Naive thymus-derived CD8-positive, alpha-beta T cell (primary cell): ENCODE measurements around the gene SHISA6. TPM values are rescaled to one million over a fixed set of nuclear protein-coding genes. Genes with fewer than 3 reads are reported as not detected.

Source experiments
- ATAC-seq, 2 donors: fragments of 150-1000 bp; cut with Tn5 transposase in 1 of 2; sonication (Bioruptor Pico), chemical (Tn5 transposase) in 1 of 2; 1 replicate in 1 of 2; 2 replicates in 1 of 2; pipeline ENCODE4 v1.10.0; 2021; ENCODE audit warnings: mild to moderate bottlenecking in 2 of 2, moderate library complexity in 2 of 2
- POLR2A ChIA-PET: fragments of 350-600 bp; sonication (Branson Sonifier 250); formaldehyde crosslinking; loops from one replicate; lab custom pipeline; 2021; ENCODE audit warnings: antibody characterized with exemption; lab: Charles Lee
- DNase-seq, 10 donors: peaks; one replicate each; pipeline versions ENCODE4 v3.0.0 to v3.0.0-alpha.2; 2020 to 2022
- H3K27ac Mint-ChIP-seq, 10 donors: one replicate each; pipeline ENCODE4 v1.8.0; 2020 to 2022; ENCODE audit warnings: mild to moderate bottlenecking in 10 of 10, mixed read lengths in 10 of 10, moderate library complexity in 4 of 10, inconsistent platforms in 1 of 10
- H3K27me3 Mint-ChIP-seq, 5 donors: one replicate each; pipeline ENCODE4 v1.8.0; 2021 to 2022; ENCODE audit warnings: mixed read lengths in 5 of 5
- H3K36me3 Mint-ChIP-seq, 3 donors: one replicate each; pipeline ENCODE4 v1.8.0; 2020 to 2022; ENCODE audit warnings: mixed read lengths in 3 of 3, mild to moderate bottlenecking in 2 of 3, inconsistent platforms in 1 of 3
- H3K4me1 Mint-ChIP-seq, 4 donors: one replicate each; pipeline ENCODE4 v1.8.0; 2021 to 2022; ENCODE audit warnings: mixed read lengths in 4 of 4
- H3K4me3 Mint-ChIP-seq, 10 donors: one replicate each; pipeline ENCODE4 v1.8.0; 2020 to 2022; ENCODE audit warnings: mild to moderate bottlenecking in 10 of 10, mixed read lengths in 10 of 10, moderate library complexity in 6 of 10, inconsistent platforms in 1 of 10
- H3K9me3 Mint-ChIP-seq, 9 donors: one replicate each; pipeline ENCODE4 v1.8.0; 2020 to 2022; ENCODE audit warnings: mixed read lengths in 9 of 9, mild to moderate bottlenecking in 3 of 9, inconsistent platforms in 1 of 9, moderate library complexity in 1 of 9
- polyA plus RNA-seq, 3 donors: library from polyadenylated mRNA; unstranded; fragments of 300-500 nt; fragmentation: Illumina TruSeq; gene quantifications; one replicate each; pipeline ENCODE4 v1.2.3, GENCODE V29; 2021
- total RNA-seq, 8 experiments: library from RNA in 2 of 8; stranded (reverse) in 2 of 8; gene quantifications; one replicate each; pipeline ENCODE4 v1.2.3 and lab custom pipeline; 2021 to 2026

The SHISA6 gene
- total and polyA plus RNA-seq, 5 experiments from 2014 or later = not detected

DNA sequence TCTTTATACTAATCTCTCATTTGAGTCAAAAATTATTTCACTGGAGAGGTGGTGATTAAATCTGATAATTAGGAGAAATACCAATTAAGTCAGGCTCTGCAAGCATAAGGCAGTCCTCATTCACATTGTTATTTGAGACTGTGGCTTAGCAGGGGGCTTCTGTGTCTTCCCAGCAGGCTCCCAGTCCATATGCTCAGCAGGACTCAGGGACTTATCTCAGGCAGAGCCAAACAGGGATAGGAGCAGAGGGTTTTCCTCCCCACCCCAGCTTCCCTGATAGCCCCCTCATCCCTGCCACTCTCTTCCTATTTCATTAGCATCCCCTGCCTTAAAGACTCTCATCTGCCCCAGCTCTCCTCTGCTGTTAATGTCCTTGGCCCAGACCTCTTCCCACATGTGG lies 252.9 kb downstream of the SHISA6 start:
- Mint-ChIP-seq H3K9me3 (peaks cover 0 to 40% (median 12%) of the 10 kb centered on the region in 9 donors), H3K36me3 (peaks cover 0 to 4% (median 0%) of the 10 kb centered on the region in 3 donors), H3K4me3 (no peak overlapping the region), H3K27ac (no peak overlapping the region), H3K4me1 (peaks cover 0 to 2% (median 0%) of the 10 kb centered on the region in 4 donors), H3K27me3 (peaks cover 0 to 4% (median 0%) of the 10 kb centered on the region in 5 donors)
- POLR2A ChIA-PET = no interaction called here
- DNase-seq (no peak), ATAC-seq (no peak)

DNA sequence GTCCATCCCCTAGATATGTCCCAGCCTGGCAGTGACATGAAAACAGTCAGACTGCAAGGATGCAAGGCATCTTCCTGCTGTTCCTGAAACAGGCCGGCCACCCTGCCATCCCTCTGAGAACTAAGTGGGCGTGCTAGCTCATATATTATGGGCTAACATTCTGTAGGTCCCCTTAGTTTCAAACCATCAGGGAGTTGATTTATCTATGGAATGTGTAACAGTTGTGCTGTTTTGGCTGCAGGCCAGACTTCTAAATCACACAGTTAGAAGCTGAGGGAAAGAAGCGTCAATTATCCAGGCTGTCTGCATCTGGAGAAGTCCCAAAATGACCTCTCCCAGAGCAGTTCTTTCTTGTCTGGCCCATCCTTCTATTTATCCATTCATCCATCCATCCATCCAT lies 254.6 kb downstream of the SHISA6 start:
- POLR2A ChIA-PET = no interaction called here
- no peak overlapping the region for H3K27ac Mint-ChIP-seq
- peaks cover 0 to 4% (median 0%) of the 10 kb centered on the region in 5 donors for H3K27me3 Mint-ChIP-seq
- no peaks in the 10 kb centered on the region for H3K4me1 Mint-ChIP-seq
- DNase-seq = no peak
- no peak overlapping the region for H3K4me3 Mint-ChIP-seq
- no peak for ATAC-seq
- no peaks in the 10 kb centered on the region for H3K36me3 Mint-ChIP-seq
- peaks cover 0 to 31% (median 7%) of the 10 kb centered on the region in 9 donors for H3K9me3 Mint-ChIP-seq

DNA sequence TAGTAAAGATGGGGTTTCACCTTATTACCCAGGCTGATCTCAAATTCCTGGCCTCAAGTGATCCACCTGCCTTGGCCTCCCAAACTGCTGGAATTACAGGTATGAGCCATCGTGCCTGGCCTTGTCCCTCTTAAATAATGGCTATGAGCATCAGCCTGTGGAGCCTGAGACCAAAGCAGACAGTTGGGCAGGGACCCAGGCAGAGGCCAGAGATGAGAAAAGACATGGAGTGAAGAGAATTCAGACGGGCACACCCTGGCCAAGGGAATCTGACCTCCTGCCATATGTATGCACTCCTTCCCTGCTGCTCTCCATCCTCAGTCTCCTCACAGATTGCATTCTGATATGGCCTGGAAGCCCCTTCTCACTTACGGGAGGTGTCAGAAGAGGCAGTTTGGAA lies 258.9 kb downstream of the SHISA6 start:
- H3K27me3 Mint-ChIP-seq = peaks cover 0 to 8% (median 0%) of the 10 kb centered on the region in 5 donors
- H3K4me3 Mint-ChIP-seq = no peak overlapping the region

DNA sequence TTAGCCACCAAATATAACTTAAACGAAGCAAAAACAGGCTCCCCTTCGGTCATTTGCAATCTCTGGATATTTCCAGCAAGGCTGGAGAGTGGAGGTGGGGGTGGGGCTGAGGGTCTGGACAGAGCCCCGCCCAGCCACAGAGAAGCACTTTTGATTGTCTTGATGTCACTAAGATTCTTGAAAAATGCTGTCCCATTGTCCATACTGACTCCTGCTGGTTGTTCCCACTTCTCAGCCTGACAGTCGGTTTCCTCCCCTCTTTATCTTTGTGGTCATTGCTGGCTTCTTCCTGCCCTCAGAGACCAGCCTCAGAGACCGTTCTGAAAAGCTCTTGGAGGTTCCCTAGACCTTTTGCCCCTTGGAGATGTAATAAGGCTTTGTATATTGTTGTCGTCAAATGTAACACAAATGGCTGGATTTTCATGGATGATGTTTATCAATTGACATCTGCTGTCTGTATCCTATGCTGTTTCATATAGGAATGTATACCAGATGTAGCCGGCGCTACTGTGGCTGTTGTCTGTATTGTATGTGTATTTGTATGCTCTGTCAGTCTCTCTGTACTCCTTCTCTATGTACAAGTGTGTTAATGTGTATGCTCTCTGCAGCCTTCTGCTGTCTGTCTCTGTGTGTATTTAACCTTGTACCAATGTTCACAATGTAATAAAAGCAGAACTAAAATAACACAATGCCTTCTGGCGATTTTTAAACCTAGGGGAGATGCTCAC lies 262.5 kb downstream of the SHISA6 start:
- Mint-ChIP-seq H3K4me1 (no peaks in the 10 kb centered on the region), H3K9me3 (peaks cover 0 to 20% (median 3%) of the 10 kb centered on the region in 9 donors), H3K27me3 (peaks cover 0 to 4% (median 0%) of the 10 kb centered on the region in 5 donors), H3K4me3 (no peak overlapping the region), H3K27ac (no peak overlapping the region), H3K36me3 (peaks cover 0 to 4% (median 0%) of the 10 kb centered on the region in 3 donors)
- POLR2A ChIA-PET = no interaction called here
- DNase-seq (no peak), ATAC-seq (no peak)

More for the DNA sequence above, 258.9 kb downstream of the SHISA6 start:
- H3K9me3 Mint-ChIP-seq = peaks cover 0 to 23% (median 6%) of the 10 kb centered on the region in 9 donors
- H3K4me1 Mint-ChIP-seq = no peaks in the 10 kb centered on the region
- POLR2A ChIA-PET = no interaction called here
- H3K27ac Mint-ChIP-seq = no peak overlapping the region
- DNase-seq (no peak), ATAC-seq (no peak)
- H3K36me3 Mint-ChIP-seq = peaks cover 0 to 4% (median 0%) of the 10 kb centered on the region in 3 donors

DNA sequence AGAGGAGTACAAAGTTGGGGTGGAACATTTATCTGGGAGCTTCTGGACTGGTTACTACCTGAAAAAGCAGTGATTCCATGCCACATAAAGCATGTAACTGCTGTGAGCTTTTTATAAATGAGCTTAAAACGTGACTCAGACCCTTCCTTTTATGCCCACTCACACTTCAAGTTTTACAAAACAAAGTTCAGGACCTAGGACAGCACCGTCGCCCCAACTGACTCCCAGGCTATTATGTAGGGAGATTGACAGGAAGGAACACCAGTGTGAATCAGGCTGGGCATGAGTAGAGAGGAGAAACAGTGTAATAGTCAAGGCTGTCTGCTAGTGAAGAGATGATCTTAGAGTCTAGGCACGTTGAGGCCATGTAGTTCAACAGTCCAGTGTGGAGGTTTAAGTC lies 265.6 kb downstream of the SHISA6 start:
- DNase-seq (no peak), ATAC-seq (no peak)
- Mint-ChIP-seq H3K36me3 (peaks cover 0 to under 1% (median 0%) of the 10 kb centered on the region in 3 donors), H3K27ac (no peak overlapping the region), H3K4me1 (no peaks in the 10 kb centered on the region), H3K27me3 (peaks cover 0 to 2% (median 0%) of the 10 kb centered on the region in 5 donors), H3K9me3 (peaks cover 0 to 18% (median 2%) of the 10 kb centered on the region in 9 donors), H3K4me3 (no peak overlapping the region)
- POLR2A ChIA-PET = no interaction called here

DNA sequence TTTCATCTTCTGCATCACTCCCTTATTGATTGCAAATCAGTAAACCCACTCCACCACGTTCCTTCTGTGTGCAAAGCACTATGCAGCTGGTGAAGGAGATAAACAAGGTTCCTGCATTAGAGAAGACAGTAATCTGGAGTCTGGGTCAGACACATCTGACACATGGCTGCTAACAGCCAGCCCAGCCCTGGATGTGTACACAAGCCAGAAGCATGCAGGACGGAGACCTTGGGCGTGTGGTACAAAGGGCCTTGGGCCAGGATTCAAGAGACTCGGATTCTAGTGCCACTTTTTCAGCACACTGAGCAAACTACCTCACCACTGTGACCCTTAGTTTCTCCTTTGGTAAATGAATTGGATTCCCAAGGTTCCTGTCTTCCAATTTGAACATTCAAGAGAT lies 270.7 kb downstream of the SHISA6 start:
- H3K36me3 Mint-ChIP-seq = no peaks in the 10 kb centered on the region
- no peak overlapping the region for H3K27ac Mint-ChIP-seq
- ATAC-seq (no peak), DNase-seq (no peak)
- POLR2A ChIA-PET = no interaction called here
- H3K27me3 Mint-ChIP-seq = peaks cover 0 to 6% (median 0%) of the 10 kb centered on the region in 5 donors
- peaks cover 0 to 6% (median 0%) of the 10 kb centered on the region in 9 donors for H3K9me3 Mint-ChIP-seq
- H3K4me1 Mint-ChIP-seq = no peaks in the 10 kb centered on the region
- no peak overlapping the region for H3K4me3 Mint-ChIP-seq

DNA sequence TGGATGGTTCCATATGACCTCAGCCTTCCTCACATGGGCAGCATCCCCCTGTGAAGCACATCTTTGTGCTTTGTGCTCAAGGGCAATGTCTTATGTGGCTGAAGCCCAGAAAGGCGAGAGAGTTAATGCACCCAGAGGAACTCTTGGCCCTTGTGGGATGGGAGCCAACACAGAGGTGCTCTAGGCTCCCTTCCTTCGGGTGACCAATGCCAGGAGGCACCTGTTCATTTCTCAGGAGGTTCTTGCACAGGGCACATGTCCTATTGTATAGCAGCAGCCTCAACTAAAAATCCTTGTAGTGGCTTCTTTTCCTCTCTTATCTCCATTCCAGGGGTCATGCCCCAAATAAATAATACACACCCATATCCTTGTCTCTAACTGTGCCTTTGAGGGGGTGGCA lies 273.6 kb downstream of the SHISA6 start:
- no peak overlapping the region for H3K27ac Mint-ChIP-seq
- no peaks in the 10 kb centered on the region for H3K36me3 Mint-ChIP-seq
- no peaks in the 10 kb centered on the region for H3K4me1 Mint-ChIP-seq
- H3K27me3 Mint-ChIP-seq = peaks cover 0 to 6% (median 0%) of the 10 kb centered on the region in 5 donors
- ATAC-seq (no peak), DNase-seq (no peak)
- H3K4me3 Mint-ChIP-seq = no peak overlapping the region
- POLR2A ChIA-PET = interaction anchor here (0.5 kb wide), 1 partner anchor 310 kb away, joined by 4 read pairs; no protein-coding TSS in a partner anchor
- peaks cover 0 to 3% (median 0%) of the 10 kb centered on the region in 9 donors for H3K9me3 Mint-ChIP-seq

DNA sequence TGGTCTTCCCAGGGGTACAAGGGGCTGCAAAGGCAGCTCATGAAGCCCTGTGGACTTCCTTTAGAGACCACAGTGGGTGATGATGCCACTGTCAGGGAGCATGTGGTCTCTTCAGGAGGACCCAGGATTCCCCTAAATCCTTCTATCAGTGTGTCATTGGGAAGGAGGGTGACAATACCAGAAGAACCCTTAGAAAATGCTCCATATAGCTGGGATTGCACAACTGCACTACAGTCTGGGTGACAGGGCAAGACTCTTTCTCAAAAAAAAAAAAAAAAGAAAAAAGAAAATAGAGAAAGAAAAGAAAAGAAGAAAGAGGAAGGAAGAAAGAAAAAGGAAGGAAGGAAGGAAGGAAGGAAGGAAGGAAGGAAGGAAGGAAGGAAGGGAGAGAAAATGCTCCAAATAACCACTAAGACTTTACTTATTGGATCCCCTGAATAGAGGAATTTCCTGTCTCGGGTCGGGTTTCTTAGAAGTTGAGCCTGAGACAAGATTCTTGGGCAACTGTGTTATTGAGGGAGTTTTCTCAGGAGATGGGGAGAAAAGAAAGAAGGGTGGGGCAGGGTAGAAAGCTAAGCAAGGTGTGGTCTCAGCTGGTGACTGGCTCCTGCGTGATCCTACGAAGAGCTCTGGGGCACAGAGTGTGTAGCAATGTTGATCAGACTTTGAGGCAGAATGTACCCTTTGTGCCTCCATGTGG lies 274.1 kb downstream of the SHISA6 start:
- peaks cover 0 to 6% (median 0%) of the 10 kb centered on the region in 5 donors for H3K27me3 Mint-ChIP-seq
- no peak for DNase-seq
- no peaks in the 10 kb centered on the region for H3K36me3 Mint-ChIP-seq
- H3K4me1 Mint-ChIP-seq = no peaks in the 10 kb centered on the region
- ATAC-seq = no peak
- H3K27ac Mint-ChIP-seq = no peak overlapping the region
- POLR2A ChIA-PET = interaction anchor here (0.5 kb wide), 1 partner anchor 310 kb away, joined by 4 read pairs; no protein-coding TSS in a partner anchor
- H3K9me3 Mint-ChIP-seq = peaks cover 0 to 3% (median 0%) of the 10 kb centered on the region in 9 donors
- no peak overlapping the region for H3K4me3 Mint-ChIP-seq

DNA sequence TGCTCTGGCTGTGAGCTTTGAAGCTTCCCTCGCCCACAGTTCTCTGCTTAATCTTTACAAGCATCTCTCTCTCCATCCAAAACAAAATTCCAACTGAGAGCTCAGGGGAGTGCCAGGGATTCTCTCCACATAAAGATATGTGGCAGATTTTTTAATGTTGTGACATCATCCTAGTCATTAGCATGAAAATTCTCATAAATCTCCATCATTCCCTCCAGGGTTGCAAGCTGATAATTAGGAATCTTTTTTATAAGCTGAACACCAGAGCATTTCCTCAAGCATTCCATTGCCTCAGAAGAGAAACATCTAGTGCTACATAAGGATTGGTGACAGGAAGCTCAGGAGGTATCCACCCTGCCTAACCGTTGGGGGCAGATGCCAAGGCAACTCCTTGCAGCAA lies 274.9 kb downstream of the SHISA6 start:
- H3K36me3 Mint-ChIP-seq = no peaks in the 10 kb centered on the region
- DNase-seq (no peak), ATAC-seq (no peak)
- no peak overlapping the region for H3K27ac Mint-ChIP-seq
- H3K4me1 Mint-ChIP-seq = no peaks in the 10 kb centered on the region
- H3K9me3 Mint-ChIP-seq = peaks cover 0 to 1% (median 0%) of the 10 kb centered on the region in 9 donors
- no peak overlapping the region for H3K4me3 Mint-ChIP-seq
- POLR2A ChIA-PET = no interaction called here
- peaks cover 0 to 6% (median 0%) of the 10 kb centered on the region in 5 donors for H3K27me3 Mint-ChIP-seq

DNA sequence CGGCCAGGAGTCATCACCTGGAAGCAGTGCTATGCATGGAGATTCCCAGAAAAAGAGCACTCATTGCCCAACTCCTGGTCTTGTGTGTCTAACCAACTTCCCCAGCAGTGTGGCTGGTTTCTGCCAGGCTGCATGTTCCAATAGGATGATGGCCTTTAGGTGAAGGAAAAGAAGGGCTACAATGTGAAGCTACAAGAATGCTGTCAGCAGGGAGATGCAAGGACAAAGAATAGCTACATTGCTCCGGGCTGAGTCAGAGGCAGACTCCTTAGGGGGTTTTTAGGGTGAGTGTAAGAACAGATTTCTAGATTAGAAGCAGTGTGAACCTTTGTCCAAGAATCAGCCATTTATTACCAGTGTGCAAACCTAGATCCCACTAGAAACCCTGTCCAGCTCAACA lies 294.2 kb downstream of the SHISA6 start:
- no peak for ATAC-seq

DNA sequence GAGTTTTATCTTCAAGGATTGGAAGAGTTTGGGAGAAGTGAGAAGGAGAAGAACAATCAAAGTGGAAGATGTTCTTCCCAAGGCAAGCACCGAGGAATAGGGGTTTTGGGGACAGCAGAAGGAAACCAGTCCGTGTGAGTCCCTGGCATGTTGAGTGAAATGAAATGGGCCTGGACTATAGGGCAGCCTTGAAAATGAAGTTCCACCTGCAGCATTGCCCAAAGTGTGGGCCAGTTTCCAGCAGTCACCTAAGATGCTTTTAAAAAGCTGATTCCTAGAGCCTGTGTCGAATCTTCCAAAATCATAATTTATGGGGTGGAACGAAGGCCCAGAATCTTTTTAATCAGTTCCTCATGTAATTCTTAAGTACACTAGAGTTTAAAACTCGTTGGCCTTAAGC lies 297.4 kb downstream of the SHISA6 start:
- ATAC-seq = no peak
- POLR2A ChIA-PET = no interaction called here
- H3K27ac Mint-ChIP-seq = no peak overlapping the region
- peaks cover 0 to 6% (median 0%) of the 10 kb centered on the region in 3 donors for H3K36me3 Mint-ChIP-seq
- no peak overlapping the region for H3K4me3 Mint-ChIP-seq
- H3K27me3 Mint-ChIP-seq = peaks cover 0 to 5% (median 2%) of the 10 kb centered on the region in 5 donors
- DNase-seq = no peak
- H3K4me1 Mint-ChIP-seq = no peaks in the 10 kb centered on the region
- peaks cover 6 to 36% (median 23%) of the 10 kb centered on the region in 9 donors for H3K9me3 Mint-ChIP-seq

More for the DNA sequence above, 294.2 kb downstream of the SHISA6 start:
- peaks cover 0 to 30% (median 15%) of the 10 kb centered on the region in 9 donors for H3K9me3 Mint-ChIP-seq
- H3K4me3 Mint-ChIP-seq = no peak overlapping the region
- peaks cover 0 to 5% (median 0%) of the 10 kb centered on the region in 3 donors for H3K36me3 Mint-ChIP-seq
- no peak overlapping the region for H3K27ac Mint-ChIP-seq
- no peaks in the 10 kb centered on the region for H3K4me1 Mint-ChIP-seq
- no peak for DNase-seq
- POLR2A ChIA-PET = no interaction called here
- peaks cover 0 to 5% (median 2%) of the 10 kb centered on the region in 5 donors for H3K27me3 Mint-ChIP-seq

DNA sequence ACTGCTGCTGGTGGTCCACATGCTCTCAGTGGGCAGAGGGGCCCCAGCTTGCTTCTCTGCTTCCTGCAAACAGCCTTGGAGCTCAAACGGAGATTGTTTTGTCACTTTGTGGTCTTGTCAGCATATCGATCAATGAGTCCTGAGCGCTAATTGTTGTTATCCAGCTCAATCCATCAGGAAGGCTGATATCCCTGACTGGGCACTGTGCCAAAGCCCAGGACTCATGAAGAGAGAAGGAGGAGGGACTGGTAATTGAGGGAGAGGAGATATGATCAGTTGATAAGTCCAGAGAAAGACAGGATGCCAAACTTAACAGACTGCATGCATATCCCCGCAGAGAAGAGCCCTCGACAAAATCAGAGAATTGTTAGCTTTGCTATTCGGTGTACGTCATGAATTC lies 298.6 kb downstream of the SHISA6 start:
- Mint-ChIP-seq H3K27me3 (peaks cover 0 to 4% (median 2%) of the 10 kb centered on the region in 5 donors), H3K36me3 (peaks cover 0 to 6% (median 0%) of the 10 kb centered on the region in 3 donors), H3K27ac (no peak overlapping the region), H3K4me3 (no peak overlapping the region), H3K4me1 (no peaks in the 10 kb centered on the region), H3K9me3 (peaks cover 4 to 36% (median 22%) of the 10 kb centered on the region in 9 donors)
- POLR2A ChIA-PET = no interaction called here
- no peak for DNase-seq
- ATAC-seq = no peak

DNA sequence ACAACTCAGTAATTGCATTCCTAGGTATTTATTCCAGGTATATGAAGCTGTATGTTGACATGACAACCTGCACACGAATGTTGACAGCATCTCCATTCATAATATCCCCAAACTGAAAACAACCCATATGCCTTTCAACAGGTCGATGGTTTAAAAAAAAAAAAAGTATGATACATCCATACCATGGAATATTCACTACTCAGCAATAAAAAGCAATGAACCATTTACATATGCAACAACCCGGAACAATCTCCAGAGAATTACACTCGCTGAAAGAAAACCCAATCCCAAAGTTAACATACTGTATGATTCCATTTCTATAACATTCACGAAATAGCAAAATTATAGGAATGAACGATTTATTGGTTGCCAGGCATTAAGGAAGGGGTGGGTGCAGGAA lies 304.0 kb downstream of the SHISA6 start:
- peaks cover 5 to 25% (median 14%) of the 10 kb centered on the region in 9 donors for H3K9me3 Mint-ChIP-seq
- DNase-seq (no peak), ATAC-seq (no peak)
- POLR2A ChIA-PET = no interaction called here
- H3K27ac Mint-ChIP-seq = no peak overlapping the region
- H3K4me3 Mint-ChIP-seq = no peak overlapping the region
- H3K4me1 Mint-ChIP-seq = no peaks in the 10 kb centered on the region
- H3K36me3 Mint-ChIP-seq = peaks cover 0 to 4% (median 0%) of the 10 kb centered on the region in 3 donors
- H3K27me3 Mint-ChIP-seq = no peaks in the 10 kb centered on the region
